Tibial artery (tissue), 4 donors: ENCODE measurements around the gene DNAH17.
A peak's percentile ranks its signal among the peaks of the same experiment; 100 is the strongest.

ENCODE experiments used
- DNase-seq, 2 donors: peaks; one replicate each; pipeline ENCODE4 v3.0.0-alpha.2; 2019
- H3K27ac ChIP-seq, 2 donors: fragments of 200-600 bp; sonication (generic) in 1 of 2; 1 replicate in 1 of 2; 2 replicates in 1 of 2; pipeline ENCODE4 v1.5.1; 2018 to 2019; ENCODE audit warnings: mild to moderate bottlenecking in 1 of 2
- H3K27me3 ChIP-seq, 2 donors: fragments of 200-600 bp; sonication (generic) in 1 of 2; one replicate each; pipeline versions ENCODE4 v1.5.1 to v1.6.0; 2016 to 2019
- H3K36me3 ChIP-seq, 3 donors: fragments of 200-600 bp; sonication (generic) in 2 of 3; one replicate each; pipeline ENCODE4 v1.5.1; 2016 to 2019; ENCODE audit warnings: mild to moderate bottlenecking in 2 of 3
- H3K4me1 ChIP-seq, 4 donors: fragments of 200-600 bp; sonication (generic) in 2 of 4; 1 replicate in 3 of 4; 2 replicates in 1 of 4; pipeline ENCODE4 v1.5.1; 2016 to 2019
- H3K4me3 ChIP-seq, 2 donors: fragments of 200-600 bp; sonication (generic) in 1 of 2; 1 replicate in 1 of 2; 2 replicates in 1 of 2; pipeline ENCODE4 v1.5.1; 2018 to 2019; ENCODE audit warnings: mild to moderate bottlenecking in 2 of 2
- H3K9me3 ChIP-seq, 3 donors: fragments of 200-600 bp; sonication (generic) in 1 of 3; one replicate each; pipeline ENCODE4 v1.5.1; 2016 to 2019
- intact Hi-C: fragments of 100-400 bp; cut with DNase I; formaldehyde crosslinking; loops from one replicate; pipeline ENCODE4 v1.15.0; 2023; ENCODE audit warnings: low total_unique reads
- TF ChIP-seq, protein P1 (sequence below), 2 experiments: fragments of 200-600 bp in 1 of 2; fragments of 450-650 bp in 1 of 2; IDR thresholded peaks; one replicate each; pipeline ENCODE4 v1.5.1; 2017 to 2019; ENCODE audit warnings: antibody characterized with exemption in 2 of 2, mild to moderate bottlenecking in 1 of 2, moderate library complexity in 1 of 2

Gene DNAH17

DNA sequence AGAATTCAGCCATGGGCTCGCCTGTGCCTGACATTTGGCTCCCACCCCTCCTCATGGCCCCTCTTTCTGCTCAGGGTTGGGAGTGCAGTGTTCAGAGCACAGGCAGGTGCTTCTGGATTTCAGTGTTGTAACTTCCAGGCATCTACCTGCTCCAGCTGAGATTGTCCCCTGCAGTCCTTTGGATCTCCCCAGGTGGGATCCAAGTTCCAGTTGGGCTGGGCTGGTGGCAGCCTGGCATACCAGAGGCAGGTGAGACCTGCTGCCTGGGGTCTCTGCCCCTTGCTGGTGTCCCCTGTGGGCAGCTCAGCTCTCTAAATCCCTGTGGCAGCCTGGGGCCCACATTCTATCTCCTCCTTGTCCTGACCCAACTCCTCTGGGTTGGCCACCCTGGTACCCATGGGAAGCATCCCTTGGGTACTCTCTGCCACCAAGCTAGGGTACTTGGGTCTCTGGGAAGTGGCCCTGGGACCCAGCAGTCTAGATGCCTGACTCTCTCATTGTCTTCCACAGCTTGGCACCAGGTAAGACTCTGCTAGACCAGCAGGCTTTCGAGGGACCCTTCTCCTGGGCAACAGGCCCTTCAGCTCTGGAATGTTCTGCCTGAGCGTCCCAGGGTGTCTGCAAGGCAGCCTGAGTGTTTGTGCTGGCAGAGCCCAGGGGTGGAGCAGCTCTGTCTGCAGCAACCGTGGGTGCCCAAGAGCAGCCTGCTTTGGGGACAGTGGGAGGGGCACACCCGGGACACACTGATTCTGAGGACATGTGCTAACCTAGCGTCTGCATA, 42.5 kb downstream of the DNAH17 start:
- Histone ChIP-seq H3K36me3 (no peaks in the 10 kb centered on the region), H3K9me3 (no peaks in the 10 kb centered on the region), H3K27ac (no peak overlapping the region), H3K27me3 (no peaks in the 10 kb centered on the region), H3K4me1 (peaks cover 0 to 10% (median 7%) of the 10 kb centered on the region in 4 donors), H3K4me3 (no peak overlapping the region)
- intact Hi-C loops: no loop called here
- DNase-seq: no peak
- TF ChIP-seq, protein P1, sequence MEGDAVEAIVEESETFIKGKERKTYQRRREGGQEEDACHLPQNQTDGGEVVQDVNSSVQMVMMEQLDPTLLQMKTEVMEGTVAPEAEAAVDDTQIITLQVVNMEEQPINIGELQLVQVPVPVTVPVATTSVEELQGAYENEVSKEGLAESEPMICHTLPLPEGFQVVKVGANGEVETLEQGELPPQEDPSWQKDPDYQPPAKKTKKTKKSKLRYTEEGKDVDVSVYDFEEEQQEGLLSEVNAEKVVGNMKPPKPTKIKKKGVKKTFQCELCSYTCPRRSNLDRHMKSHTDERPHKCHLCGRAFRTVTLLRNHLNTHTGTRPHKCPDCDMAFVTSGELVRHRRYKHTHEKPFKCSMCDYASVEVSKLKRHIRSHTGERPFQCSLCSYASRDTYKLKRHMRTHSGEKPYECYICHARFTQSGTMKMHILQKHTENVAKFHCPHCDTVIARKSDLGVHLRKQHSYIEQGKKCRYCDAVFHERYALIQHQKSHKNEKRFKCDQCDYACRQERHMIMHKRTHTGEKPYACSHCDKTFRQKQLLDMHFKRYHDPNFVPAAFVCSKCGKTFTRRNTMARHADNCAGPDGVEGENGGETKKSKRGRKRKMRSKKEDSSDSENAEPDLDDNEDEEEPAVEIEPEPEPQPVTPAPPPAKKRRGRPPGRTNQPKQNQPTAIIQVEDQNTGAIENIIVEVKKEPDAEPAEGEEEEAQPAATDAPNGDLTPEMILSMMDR (IDR thresholded peaks at IDR 0.05): no peak

DNA sequence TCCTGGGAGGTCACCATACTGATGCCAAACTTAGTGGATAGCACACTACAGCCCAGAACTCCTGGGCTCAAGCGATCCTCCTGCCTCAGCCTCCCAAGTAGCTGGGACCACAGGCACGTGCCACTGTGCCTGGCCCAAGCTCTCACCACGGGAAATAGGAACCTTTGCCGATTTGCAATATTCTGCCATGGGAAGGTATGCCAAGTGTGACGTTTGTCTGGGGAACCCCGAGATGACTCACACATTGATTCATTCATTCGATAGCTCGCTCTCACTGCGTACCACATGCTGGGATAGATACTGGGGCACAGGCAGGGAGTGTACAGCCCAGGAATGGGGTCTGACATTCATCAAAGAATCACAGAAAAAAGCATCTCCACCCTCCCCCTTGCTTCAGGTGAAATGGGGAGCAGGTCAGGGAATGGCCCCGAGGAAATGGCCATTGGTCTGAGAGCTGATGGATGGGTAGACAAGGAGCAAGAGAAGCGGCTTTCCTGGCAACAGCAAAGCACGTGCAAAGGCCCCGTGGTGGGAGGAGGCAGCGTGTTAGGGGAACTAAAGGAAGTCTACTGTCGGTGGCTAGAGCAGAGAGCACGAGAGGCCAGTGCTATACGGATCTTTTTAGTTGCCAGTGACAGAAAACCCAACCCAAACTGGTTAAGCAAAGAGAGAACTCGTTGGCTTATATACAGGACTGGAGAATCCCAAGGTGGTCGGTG, 44.1 kb downstream of the DNAH17 start:
- Histone ChIP-seq H3K9me3 (no peaks in the 10 kb centered on the region), H3K36me3 (no peaks in the 10 kb centered on the region), H3K27me3 (no peaks in the 10 kb centered on the region), H3K27ac (no peak overlapping the region), H3K4me3 (no peak overlapping the region), H3K4me1 (peaks cover 0 to 10% (median 7%) of the 10 kb centered on the region in 4 donors)
- no peak for DNase-seq
- intact Hi-C loops: no loop called here
- TF ChIP-seq, protein P1 (IDR thresholded peaks at IDR 0.05): no peak

DNA sequence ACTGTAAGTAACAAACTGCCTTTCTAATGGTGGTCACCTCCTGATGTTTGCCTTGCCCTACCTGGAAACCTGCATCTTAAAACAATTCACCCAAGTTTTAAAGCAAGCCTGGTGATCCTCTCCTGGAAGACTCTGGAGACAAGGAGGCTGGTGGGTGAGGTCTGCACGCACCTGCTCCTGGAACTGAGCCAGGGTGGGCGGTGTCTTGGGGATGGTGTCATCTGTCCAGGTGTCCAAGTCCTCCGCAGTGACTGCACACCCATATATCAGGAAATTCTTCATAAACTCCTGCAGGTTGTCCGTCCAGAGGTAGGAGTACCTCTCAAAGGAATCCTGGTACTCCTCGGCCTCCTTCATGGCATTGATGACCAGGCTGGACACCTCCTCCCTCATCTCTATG, 44.9 kb downstream of the DNAH17 start:
- no peaks in the 10 kb centered on the region for H3K9me3 ChIP-seq
- H3K27ac ChIP-seq: no peak overlapping the region
- no peak overlapping the region for H3K4me3 ChIP-seq
- no peaks in the 10 kb centered on the region for H3K36me3 ChIP-seq
- no peak for DNase-seq
- intact Hi-C loops: no loop called here
- peaks cover 0 to 10% (median 7%) of the 10 kb centered on the region in 4 donors for H3K4me1 ChIP-seq
- TF ChIP-seq, protein P1 (IDR thresholded peaks at IDR 0.05): no peak
- H3K27me3 ChIP-seq: no peaks in the 10 kb centered on the region

DNA sequence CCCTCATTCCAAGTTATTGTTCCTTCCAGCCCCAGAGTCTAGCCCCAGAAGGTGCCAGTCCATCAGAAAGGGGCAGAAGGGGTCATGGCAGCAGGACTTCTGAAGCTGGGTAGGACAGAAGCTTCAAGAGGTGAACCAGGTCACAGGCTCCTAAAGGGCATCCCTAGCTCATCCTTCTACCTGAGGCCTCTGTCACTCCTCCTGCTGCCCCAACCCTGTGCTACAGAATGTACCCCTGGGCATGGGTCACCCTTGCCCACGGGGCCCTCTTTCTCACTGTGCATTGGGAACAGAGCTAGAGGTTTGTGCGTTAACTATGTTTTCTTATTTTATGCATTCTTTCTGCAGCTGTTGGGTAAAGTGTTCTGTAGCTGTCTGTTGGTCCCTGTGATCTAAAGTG, 46.5 kb downstream of the DNAH17 start:
- H3K4me1 ChIP-seq: peaks cover 0 to 10% (median 7%) of the 10 kb centered on the region in 4 donors
- no peak overlapping the region for H3K4me3 ChIP-seq
- H3K27ac ChIP-seq: no peak overlapping the region
- TF ChIP-seq, protein P1 (IDR thresholded peaks at IDR 0.05): no peak
- no peak for DNase-seq
- no peaks in the 10 kb centered on the region for H3K36me3 ChIP-seq
- intact Hi-C loops: no loop called here
- no peaks in the 10 kb centered on the region for H3K9me3 ChIP-seq
- no peaks in the 10 kb centered on the region for H3K27me3 ChIP-seq

DNA sequence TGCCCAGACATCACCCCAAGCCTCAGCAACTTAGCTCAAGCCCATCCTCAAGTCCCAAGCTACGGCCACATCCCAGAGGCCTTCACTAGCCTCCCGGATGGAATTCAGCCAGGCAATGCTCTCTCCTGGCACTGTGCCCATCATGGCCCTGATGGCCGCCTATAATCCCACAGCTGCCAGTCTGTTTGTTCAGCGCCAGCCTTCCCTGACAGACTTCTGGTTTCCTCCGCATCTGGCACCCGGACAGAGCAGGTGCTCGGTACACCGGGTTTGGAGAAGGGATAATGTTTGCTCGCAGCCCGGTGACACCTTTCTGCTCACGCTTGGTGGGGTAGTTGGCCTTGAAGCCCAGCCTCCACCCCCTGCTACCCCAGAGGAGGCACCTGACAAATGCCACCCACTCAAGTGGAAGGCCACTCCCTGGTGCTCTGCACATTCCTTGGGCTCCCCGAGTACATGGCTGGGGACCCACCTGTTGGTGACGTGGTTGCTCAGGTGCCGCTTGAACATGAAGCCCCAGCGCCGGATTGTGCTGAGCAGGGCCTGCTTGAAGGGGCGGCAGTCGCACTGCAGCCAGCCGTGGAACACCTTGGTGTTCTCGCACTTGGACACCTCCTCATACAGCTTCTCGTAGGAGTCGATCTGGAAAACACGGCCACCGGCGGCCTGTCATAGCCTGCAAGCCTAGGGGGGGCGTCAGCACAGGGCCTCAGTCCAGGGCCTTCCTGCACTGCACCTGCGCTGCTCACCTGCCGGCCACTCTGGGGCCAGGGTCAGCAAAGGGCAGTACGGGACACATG, 47.1 kb downstream of the DNAH17 start:
- TF ChIP-seq, protein P1 (IDR thresholded peaks at IDR 0.05): no peak
- intact Hi-C loops: no loop called here
- Histone ChIP-seq H3K4me1 (peaks cover 0 to 5% (median 3%) of the 10 kb centered on the region in 4 donors), H3K9me3 (no peaks in the 10 kb centered on the region), H3K36me3 (no peaks in the 10 kb centered on the region), H3K27me3 (no peaks in the 10 kb centered on the region), H3K27ac (no peak overlapping the region), H3K4me3 (no peak overlapping the region)
- DNase-seq: peak in 1 of 2 donors; percentile 62
